ENCODE measurements around the gene TRPC4AP.

Gene TRPC4AP

GRCh38 chr20:35021831-35022230 lies 70.8 kb downstream of the TRPC4AP start:
- H3K27ac Mint-ChIP-seq: no peak overlapping the region
- DNase-seq (ENCODE audit: low spot score): no peak
- peaks cover 26% of the 10 kb centered on the region for H3K36me3 Mint-ChIP-seq (ENCODE audit: low read depth)
- H3K27me3 Mint-ChIP-seq (ENCODE audit: low read depth): no peaks in the 10 kb centered on the region
- no peaks in the 10 kb centered on the region for H3K4me1 Mint-ChIP-seq (ENCODE audit: low read depth)
- no peaks in the 10 kb centered on the region for H3K9me3 Mint-ChIP-seq
- no peak overlapping the region for H3K4me3 Mint-ChIP-seq

- Mint-ChIP-seq H3K27ac (no peak overlapping the region), H3K9me3 (no peaks in the 10 kb centered on the region), H3K36me3 (ENCODE audit: low read depth) (peaks cover 25% of the 10 kb centered on the region), H3K27me3 (ENCODE audit: low read depth) (no peaks in the 10 kb centered on the region), H3K4me1 (ENCODE audit: low read depth) (no peaks in the 10 kb centered on the region), H3K4me3 (no peak overlapping the region)
- DNase-seq (ENCODE audit: low spot score): no peak
Measured at GRCh38 chr20:35021063-35021462, 71.5 kb downstream of the TRPC4AP start.

DNA sequence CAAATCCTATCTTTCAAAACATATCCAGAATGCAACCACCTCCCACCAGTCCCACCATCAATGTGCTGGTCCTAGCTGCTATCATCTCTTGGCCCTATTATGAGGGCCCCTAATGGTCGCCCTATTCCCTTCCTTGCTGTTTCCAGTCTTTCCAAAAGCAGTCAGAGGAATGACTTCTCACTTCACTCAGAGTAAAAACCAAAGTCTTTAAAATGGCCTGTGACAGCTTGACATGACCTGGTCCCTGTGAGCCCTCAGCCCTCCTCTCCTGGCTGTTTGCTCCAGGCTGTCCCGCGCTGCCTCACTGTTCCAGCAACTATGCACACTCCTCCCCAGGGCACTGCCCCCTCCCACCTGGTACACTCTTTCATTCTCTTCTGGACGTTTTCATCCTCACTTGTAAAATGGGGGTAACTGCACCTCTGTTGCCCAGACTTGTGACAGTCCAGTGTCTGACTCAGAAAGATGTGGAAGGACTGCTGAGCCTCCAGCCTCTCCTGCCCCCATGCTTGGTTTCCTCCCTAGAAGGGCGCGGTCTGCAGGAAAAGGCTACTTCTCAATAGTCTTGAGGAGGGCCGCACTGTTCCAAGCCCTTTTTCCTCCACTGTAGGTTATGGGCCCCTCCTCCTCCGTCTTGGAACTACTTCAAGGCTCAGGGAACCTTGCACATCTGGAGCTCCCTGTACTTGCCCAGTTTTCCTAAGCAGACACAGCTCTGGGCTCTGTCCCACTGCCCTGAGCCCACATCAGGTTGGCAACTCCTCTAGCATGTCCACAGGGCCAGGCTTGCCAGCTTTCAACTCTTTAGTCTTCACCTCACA lies 72.3 kb downstream of the TRPC4AP start:
- DNase-seq (ENCODE audit: low spot score): no peak
- peaks cover 26% of the 10 kb centered on the region for H3K36me3 Mint-ChIP-seq (ENCODE audit: low read depth)
- no peaks in the 10 kb centered on the region for H3K27me3 Mint-ChIP-seq (ENCODE audit: low read depth)
- H3K4me3 Mint-ChIP-seq: no peak overlapping the region
- peak overlapping the region; percentile 12 for H3K27ac Mint-ChIP-seq
- H3K4me1 Mint-ChIP-seq (ENCODE audit: low read depth): no peaks in the 10 kb centered on the region
- H3K9me3 Mint-ChIP-seq: no peaks in the 10 kb centered on the region

DNA sequence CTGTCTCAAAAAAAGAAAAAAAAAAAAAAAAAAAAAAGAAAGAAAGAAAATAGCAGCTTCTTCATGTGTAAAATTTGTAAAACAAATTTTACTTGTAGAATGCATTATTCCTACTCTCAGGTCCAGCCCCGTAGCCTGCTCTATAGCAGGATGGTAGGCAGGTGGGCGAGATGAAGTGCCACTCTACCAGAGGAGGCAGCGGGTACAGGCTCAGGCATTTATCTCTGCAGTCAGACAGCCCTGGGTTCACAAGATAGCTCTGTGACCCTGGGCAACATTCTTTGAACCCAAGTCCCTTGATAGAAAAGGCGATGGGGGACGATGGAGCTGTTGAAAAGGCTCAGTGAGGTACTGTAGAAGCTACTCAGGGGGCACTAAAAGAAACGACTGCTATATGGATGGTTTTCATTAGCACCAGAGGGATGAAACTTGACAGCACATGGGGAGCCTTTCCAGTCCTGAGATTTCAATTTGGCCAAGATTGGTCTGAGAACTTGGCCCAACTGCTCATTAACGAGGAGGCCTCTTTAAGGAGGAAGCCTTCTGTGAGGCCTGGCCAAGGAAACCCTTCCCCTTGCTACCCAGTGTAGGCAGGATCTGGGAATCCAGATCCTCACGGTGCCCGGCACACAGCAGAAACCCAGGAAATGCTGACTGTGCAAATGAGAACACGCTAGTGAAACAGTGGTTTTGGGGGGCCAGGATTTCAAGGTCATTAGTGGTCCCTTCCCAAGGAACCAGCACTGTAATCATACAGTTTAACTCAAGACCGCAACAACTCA lies 73.8 kb downstream of the TRPC4AP start:
- no peaks in the 10 kb centered on the region for H3K27me3 Mint-ChIP-seq (ENCODE audit: low read depth)
- peaks cover 3% of the 10 kb centered on the region for H3K4me1 Mint-ChIP-seq (ENCODE audit: low read depth)
- DNase-seq (ENCODE audit: low spot score): no peak
- no peaks in the 10 kb centered on the region for H3K9me3 Mint-ChIP-seq
- H3K36me3 Mint-ChIP-seq (ENCODE audit: low read depth): peaks cover 28% of the 10 kb centered on the region
- no peak overlapping the region for H3K4me3 Mint-ChIP-seq
- H3K27ac Mint-ChIP-seq: no peak overlapping the region

GRCh38 chr20:35017099-35017835 lies 75.3 kb downstream of the TRPC4AP start:
- Mint-ChIP-seq H3K27ac (no peak overlapping the region), H3K4me1 (ENCODE audit: low read depth) (peaks cover 3% of the 10 kb centered on the region), H3K4me3 (no peak overlapping the region), H3K27me3 (ENCODE audit: low read depth) (no peaks in the 10 kb centered on the region), H3K9me3 (no peaks in the 10 kb centered on the region), H3K36me3 (ENCODE audit: low read depth) (peaks cover 31% of the 10 kb centered on the region)
- no peak for DNase-seq (ENCODE audit: low spot score)

- Mint-ChIP-seq H3K27ac (no peak overlapping the region), H3K9me3 (no peaks in the 10 kb centered on the region), H3K4me1 (ENCODE audit: low read depth) (peaks cover 3% of the 10 kb centered on the region), H3K36me3 (ENCODE audit: low read depth) (peaks cover 42% of the 10 kb centered on the region), H3K27me3 (ENCODE audit: low read depth) (no peaks in the 10 kb centered on the region), H3K4me3 (no peak overlapping the region)
- DNase-seq (ENCODE audit: low spot score): no peak
Measured at GRCh38 chr20:35015863-35016193, 76.8 kb downstream of the TRPC4AP start.

DNA sequence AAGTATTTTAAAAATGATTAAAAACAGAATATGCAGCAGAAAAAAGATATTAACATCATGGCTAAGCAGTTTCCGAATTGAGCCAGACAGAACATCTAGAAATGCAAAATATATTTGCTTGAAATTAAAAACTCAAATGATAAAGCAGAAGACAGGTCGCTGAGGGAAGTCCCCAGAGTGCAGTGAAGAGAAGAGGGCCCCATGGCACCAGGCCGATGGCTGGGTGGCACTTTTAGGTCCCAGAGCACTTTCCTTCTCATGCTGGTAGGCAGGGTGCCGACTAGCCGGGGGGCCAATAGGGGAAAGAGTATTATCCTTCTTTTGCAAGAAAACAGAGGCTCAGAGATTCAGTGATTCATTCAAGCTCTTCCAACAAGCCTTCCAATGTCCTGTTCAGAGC lies 78.1 kb downstream of the TRPC4AP start:
- peaks cover 45% of the 10 kb centered on the region for H3K36me3 Mint-ChIP-seq (ENCODE audit: low read depth)
- no peak overlapping the region for H3K27ac Mint-ChIP-seq
- DNase-seq (ENCODE audit: low spot score): no peak
- H3K4me3 Mint-ChIP-seq: no peak overlapping the region
- H3K9me3 Mint-ChIP-seq: no peaks in the 10 kb centered on the region
- H3K4me1 Mint-ChIP-seq (ENCODE audit: low read depth): peaks cover 7% of the 10 kb centered on the region
- H3K27me3 Mint-ChIP-seq (ENCODE audit: low read depth): no peaks in the 10 kb centered on the region

DNA sequence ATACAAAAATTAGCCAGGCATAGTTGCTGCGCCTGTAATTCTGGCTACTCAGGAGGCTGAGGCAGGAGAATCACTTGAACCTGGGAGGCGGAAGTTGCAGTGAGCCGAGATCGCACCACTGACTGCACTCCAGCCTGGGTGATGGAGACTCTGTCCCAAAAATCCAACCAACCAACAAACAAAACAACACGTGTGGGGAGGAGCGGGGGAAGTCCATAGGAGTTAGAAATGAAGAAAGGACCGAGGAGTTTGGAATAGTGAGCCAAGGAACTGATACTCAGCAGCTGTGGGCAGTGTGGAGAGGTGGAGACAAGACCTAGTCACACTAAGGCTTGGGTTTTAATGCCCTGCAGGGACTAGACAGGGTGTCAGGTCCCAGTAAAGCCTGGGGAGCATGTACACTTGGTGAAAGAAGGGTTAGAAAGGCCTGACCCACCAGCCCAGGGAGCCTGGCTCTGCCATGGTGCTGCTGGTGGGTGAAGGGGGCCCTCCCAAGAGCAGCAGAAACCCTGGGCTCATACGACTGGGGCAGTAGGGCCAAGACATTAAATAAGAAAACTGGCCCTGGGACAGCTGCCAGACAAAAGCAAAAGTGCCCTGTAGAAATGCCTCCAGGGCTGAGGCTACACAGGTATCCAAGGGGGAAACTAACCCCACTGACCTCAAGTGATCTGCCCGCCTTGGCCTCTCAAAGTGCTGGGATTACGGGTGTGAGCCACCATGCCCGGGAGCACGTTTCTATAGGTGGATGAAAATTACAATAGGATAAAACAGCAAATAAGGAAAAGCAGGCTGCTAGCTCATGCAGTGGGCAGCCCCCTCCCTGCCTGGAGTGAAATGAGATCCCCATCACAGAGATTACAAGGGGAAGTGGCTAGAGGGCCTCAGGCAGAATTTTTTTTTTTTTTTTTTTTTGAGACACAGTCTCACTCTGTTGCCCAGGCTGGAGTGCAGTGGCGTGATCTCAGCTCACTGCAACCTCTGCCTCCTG lies 78.9 kb downstream of the TRPC4AP start:
- H3K36me3 Mint-ChIP-seq (ENCODE audit: low read depth): peaks cover 52% of the 10 kb centered on the region
- no peaks in the 10 kb centered on the region for H3K27me3 Mint-ChIP-seq (ENCODE audit: low read depth)
- H3K4me3 Mint-ChIP-seq: no peak overlapping the region
- no peak overlapping the region for H3K27ac Mint-ChIP-seq
- no peaks in the 10 kb centered on the region for H3K9me3 Mint-ChIP-seq
- no peak for DNase-seq (ENCODE audit: low spot score)
- peaks cover 7% of the 10 kb centered on the region for H3K4me1 Mint-ChIP-seq (ENCODE audit: low read depth)

DNA sequence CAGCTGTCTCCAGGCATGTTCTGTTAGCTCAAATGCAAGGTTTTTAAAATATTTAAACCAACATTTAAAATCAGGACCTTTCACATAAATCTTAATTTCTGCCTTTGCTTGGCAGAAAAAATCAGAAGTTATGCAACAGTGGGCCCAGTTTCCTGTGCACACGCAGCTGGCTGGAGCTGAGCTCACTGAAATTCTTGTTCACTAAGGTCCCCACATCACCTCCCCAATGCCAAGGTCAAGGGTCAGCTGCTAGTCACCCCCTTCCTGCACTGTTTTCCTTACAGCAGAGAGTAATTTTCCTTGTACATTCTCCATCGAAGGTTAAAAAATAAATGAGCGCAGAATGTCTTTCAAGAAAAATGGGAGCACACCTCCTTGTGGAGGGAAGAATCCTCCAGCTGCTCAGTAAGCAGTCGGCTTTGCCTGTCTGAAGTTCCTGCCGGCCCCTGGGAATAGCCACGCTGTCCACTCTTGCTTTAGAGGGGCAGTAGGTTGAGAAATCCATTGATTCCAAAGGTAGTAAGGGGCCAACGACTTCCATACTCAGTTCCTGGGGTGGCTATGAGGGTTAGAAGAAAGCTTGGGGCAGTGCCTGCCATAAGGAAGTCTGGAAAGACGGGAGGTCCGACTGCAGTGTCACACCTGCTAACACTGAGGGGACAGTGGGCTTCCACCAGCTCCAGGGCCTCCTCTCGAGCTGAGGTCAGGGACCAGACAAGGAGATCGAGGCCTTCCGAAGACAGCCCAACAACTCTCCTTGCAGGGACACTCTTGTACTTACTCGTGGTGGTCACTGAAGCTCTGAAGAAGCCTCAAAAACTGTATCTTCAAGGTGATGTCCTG lies 80.2 kb downstream of the TRPC4AP start:
- Mint-ChIP-seq H3K27ac (no peak overlapping the region), H3K4me3 (no peak overlapping the region), H3K36me3 (ENCODE audit: low read depth) (peaks cover 59% of the 10 kb centered on the region), H3K27me3 (ENCODE audit: low read depth) (no peaks in the 10 kb centered on the region), H3K4me1 (ENCODE audit: low read depth) (peaks cover 7% of the 10 kb centered on the region), H3K9me3 (no peaks in the 10 kb centered on the region)
- no peak for DNase-seq (ENCODE audit: low spot score)

DNA sequence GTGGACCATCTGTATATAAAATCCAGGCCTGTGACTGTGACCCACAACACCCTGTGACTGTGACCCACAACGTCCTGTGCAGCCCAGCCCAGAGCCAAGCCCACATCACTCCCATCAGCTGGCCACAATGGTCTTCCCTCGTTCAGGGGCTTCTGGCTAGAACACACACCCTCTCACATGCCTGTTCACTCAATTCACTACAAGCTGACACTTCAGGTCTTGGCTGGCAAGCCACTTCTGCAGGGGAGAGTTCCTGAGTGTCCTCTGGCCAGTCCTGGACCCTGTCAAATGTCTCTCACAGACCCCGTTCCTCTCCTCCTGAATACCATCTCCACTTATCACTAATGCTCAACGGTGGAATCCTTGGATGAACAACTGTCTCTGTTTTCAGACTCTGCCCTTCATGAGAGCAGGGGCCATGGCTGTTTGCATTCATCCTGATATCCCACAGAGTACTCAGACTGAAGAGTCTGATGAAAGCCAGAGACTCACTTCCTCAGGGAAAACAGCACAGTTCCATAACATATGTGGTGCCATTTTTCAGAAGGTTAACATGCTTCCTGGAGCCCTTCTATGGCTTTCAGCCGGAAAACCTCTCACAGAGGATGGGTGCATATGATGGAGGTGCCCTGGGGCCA lies 80.9 kb downstream of the TRPC4AP start:
- Mint-ChIP-seq H3K27me3 (ENCODE audit: low read depth) (no peaks in the 10 kb centered on the region), H3K9me3 (no peaks in the 10 kb centered on the region), H3K36me3 (ENCODE audit: low read depth) (peaks cover 59% of the 10 kb centered on the region), H3K4me1 (ENCODE audit: low read depth) (peaks cover 7% of the 10 kb centered on the region), H3K4me3 (no peak overlapping the region), H3K27ac (no peak overlapping the region)
- no peak for DNase-seq (ENCODE audit: low spot score)

DNA sequence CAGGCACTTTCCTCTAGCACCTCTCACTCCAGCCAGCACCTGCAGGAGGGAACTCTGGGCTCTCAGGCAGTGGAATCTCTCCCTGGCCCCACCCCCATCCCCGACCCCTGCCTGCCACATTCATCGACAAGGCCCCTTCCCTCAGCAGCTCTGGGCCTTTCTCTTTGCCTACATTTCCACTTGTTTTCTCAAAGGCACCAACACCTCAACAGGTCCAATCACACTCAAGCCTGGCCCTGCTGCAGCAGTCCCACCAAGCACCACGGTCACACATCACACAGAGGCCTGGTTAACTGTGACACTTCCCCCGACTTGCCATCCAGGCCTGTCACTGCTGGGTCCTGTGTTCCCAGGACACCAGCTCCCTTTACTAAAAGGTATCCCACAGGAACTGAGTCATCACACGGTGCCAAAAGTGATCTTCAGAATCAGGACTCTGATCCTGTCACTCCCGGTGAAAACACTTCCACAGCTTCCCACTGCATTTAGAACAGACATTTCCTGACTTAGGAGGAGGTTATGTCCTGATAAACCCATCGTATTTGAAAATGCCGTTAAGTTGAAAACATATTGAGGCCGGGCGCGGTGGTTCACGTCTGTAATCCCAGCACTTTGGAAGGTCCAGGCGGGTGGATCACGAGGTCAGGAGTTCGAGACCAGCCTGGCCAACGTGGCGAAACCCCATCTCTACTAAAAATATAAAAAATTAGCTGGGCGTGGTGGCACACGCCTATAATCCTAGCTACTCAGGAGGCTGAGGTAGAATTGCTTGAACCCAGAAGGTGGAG lies 82.0 kb downstream of the TRPC4AP start:
- H3K36me3 Mint-ChIP-seq (ENCODE audit: low read depth): peaks cover 61% of the 10 kb centered on the region
- DNase-seq (ENCODE audit: low spot score): no peak
- no peak overlapping the region for H3K4me3 Mint-ChIP-seq
- peak overlapping the region; percentile 42 for H3K27ac Mint-ChIP-seq
- H3K9me3 Mint-ChIP-seq: no peaks in the 10 kb centered on the region
- peaks cover 7% of the 10 kb centered on the region for H3K4me1 Mint-ChIP-seq (ENCODE audit: low read depth)
- no peaks in the 10 kb centered on the region for H3K27me3 Mint-ChIP-seq (ENCODE audit: low read depth)

Measured in T-helper 2 cell treated with Interferon-gamma antibody and Interleukin-4, amounts not matched to agents 5 μg/mL and 100 μg/mL, for 36 hours (primary cell).